ENCODE results near the gene NR1I3. TPM values are rescaled to one million over a fixed set of nuclear protein-coding genes. Genes with fewer than 3 reads are reported as not detected.

NR1I3 gene
- total RNA-seq, 1 donor from 2014 or later, result not detected

DNA sequence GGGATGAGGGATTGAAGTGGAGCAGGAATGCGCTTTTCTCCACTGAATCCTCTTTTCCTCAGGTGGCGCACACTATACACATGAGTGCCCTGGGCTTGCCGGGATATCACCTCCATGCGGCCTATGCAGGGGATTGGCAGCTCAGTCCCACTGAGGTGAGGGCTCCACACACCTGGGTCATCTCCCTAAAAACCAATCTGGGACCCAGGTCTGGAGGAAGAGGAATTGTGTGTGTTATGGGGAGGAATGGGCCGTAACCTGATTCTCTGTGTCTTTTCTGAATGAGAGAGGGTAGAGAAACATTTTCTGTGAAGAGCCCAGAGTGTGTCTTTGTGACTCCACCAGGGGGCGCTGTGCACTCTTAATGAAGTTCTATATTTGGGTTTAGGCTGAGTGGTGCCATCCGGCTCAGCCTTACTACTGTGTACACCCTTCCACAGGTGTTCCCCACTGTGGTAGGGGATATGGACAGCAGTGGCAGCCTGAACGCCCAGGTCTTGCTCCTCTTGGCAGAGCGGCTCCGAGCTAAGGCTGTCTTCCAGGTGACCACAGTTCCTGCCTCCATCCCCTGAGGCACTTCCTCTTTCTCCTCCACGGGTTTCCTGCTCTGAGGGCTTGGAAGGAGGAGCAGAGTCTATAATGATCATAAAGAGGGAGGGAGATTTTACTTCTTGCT lies 10.7 kb downstream of the NR1I3 start:
- peaks cover 29% of the 10 kb centered on the region for H3K4me1 Mint-ChIP-seq

GRCh38 chr1:161226759-161227158 lies 11.2 kb downstream of the NR1I3 start:
- Mint-ChIP-seq H3K4me1 (peaks cover 29% of the 10 kb centered on the region), H3K27me3 (peaks cover 21% of the 10 kb centered on the region), H3K4me3 (peak overlapping the region; percentile 99), H3K27ac (peak overlapping the region; percentile 12), H3K36me3 (ENCODE audit: low read depth) (peaks cover 32% of the 10 kb centered on the region), H3K9me3 (no peaks in the 10 kb centered on the region)
- ChIA-PET CTCF (interaction anchor here (0.9 to 3.4 kb wide), 10 partner anchors 17 to 155 kb away, joined by 3 to 27 read pairs (median 9); partner anchors contain the start of genes CFAP126, NDUFS2 and SDHC), POLR2A (interaction anchor here (1.3 to 3.2 kb wide), 6 partner anchors 24 to 163 kb away, joined by 5 to 43 read pairs (median 14); partner anchors contain the start of genes DEDD, NDUFS2 and SDHC)
- ATAC-seq (ENCODE audit: low read depth) (no peak), DNase-seq (no peak)
- TF ChIP-seq, protein P1, sequence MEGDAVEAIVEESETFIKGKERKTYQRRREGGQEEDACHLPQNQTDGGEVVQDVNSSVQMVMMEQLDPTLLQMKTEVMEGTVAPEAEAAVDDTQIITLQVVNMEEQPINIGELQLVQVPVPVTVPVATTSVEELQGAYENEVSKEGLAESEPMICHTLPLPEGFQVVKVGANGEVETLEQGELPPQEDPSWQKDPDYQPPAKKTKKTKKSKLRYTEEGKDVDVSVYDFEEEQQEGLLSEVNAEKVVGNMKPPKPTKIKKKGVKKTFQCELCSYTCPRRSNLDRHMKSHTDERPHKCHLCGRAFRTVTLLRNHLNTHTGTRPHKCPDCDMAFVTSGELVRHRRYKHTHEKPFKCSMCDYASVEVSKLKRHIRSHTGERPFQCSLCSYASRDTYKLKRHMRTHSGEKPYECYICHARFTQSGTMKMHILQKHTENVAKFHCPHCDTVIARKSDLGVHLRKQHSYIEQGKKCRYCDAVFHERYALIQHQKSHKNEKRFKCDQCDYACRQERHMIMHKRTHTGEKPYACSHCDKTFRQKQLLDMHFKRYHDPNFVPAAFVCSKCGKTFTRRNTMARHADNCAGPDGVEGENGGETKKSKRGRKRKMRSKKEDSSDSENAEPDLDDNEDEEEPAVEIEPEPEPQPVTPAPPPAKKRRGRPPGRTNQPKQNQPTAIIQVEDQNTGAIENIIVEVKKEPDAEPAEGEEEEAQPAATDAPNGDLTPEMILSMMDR (IDR thresholded peaks at IDR 0.05), result no peak
- intact Hi-C loops (cut with micrococcal nuclease), result loop anchor here (1.0 kb wide), 3 partner anchors 65 to 156 kb away; partner anchors contain the start of gene CFAP126

More for the DNA sequence above, 10.7 kb downstream of the NR1I3 start:
- Mint-ChIP-seq H3K27ac (peak overlapping the region; percentile 42), H3K36me3 (ENCODE audit: low read depth) (peaks cover 32% of the 10 kb centered on the region), H3K27me3 (peaks cover 15% of the 10 kb centered on the region), H3K9me3 (no peaks in the 10 kb centered on the region), H3K4me3 (peak overlapping the region; percentile 99)
- peak; percentile 23 for ATAC-seq (ENCODE audit: low read depth)
- intact Hi-C loops (cut with micrococcal nuclease), result loop anchor here (1.0 kb wide), 3 partner anchors 64 to 155 kb away; partner anchors contain the start of gene CFAP126
- peak; percentile 70 for DNase-seq
- CTCF ChIA-PET, result interaction anchor here (0.7 to 3.4 kb wide), 10 partner anchors 17 to 154 kb away, joined by 3 to 27 read pairs (median 4); partner anchors contain the start of genes CFAP126 and NDUFS2
- POLR2A ChIA-PET, result interaction anchor here (1.3 to 3.2 kb wide), 3 partner anchors 46 to 86 kb away, joined by 5 to 26 read pairs (median 18); partner anchors contain the start of gene SDHC
- TF ChIP-seq, protein P1 (IDR thresholded peaks at IDR 0.05), result no peak

DNA sequence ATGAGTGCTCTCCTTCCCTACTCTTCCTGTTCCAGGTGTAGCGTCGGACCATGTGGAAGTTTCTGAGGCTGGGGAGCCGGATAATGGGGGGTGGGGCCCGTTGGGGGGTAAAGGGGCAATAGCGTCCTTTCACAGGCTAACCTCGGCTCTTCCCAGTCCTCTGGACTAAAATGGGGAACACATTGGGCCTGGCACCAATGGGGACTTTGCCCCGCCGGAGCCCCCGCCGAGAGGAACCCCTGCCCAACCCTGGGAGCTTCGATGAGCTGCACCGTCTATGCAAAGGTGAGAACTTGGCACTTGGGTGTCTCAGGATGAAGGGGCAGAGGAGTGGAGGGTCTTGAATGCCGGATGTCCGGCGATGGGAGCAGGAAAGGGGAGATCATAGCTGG lies 11.7 kb downstream of the NR1I3 start:
- TF ChIP-seq, protein P1 (IDR thresholded peaks at IDR 0.05), result no peak
- no peak for ATAC-seq (ENCODE audit: low read depth)
- H3K27me3 Mint-ChIP-seq, result peaks cover 22% of the 10 kb centered on the region
- no peaks in the 10 kb centered on the region for H3K9me3 Mint-ChIP-seq
- ChIA-PET CTCF (interaction anchor here (0.9 to 3.4 kb wide), 23 partner anchors 11 to 174 kb away, joined by 3 to 27 read pairs (median 8); partner anchors contain the start of genes ADAMTS4, CFAP126, NDUFS2 and PPOX), POLR2A (interaction anchor here (0.6 to 3.2 kb wide), 17 partner anchors 10 to 515 kb away, joined by 3 to 43 read pairs (median 6); partner anchors contain the start of genes ARHGAP30, B4GALT3, DEDD and NDUFS2)
- H3K4me1 Mint-ChIP-seq, result peaks cover 29% of the 10 kb centered on the region
- peak overlapping the region; percentile 99 for H3K4me3 Mint-ChIP-seq
- DNase-seq, result no peak
- peak overlapping the region; percentile 93 for H3K27ac Mint-ChIP-seq
- intact Hi-C loops (cut with micrococcal nuclease), result no loop called here
- H3K36me3 Mint-ChIP-seq (ENCODE audit: low read depth), result peaks cover 32% of the 10 kb centered on the region

- H3K27ac Mint-ChIP-seq, result peak within 1 kb of the TSS; percentile 93
- H3K27me3 Mint-ChIP-seq, result peaks cover 25% of the 10 kb centered on the region
- H3K4me1 Mint-ChIP-seq, result peaks cover 29% of the 10 kb centered on the region
- peak; percentile 65 for DNase-seq
- ChIA-PET POLR2A (interaction anchor here (0.6 to 3.2 kb wide), 24 partner anchors 10 to 516 kb away, joined by 3 to 43 read pairs (median 6); partner anchors contain the start of genes ARHGAP30, B4GALT3, DEDD and FCRLA), CTCF (interaction anchor here (0.6 to 3.4 kb wide), 25 partner anchors 10 to 177 kb away, joined by 3 to 27 read pairs (median 6); partner anchors contain the start of genes ADAMTS4, CFAP126, NDUFS2 and PPOX)
- peaks cover 29% of the 10 kb centered on the region for H3K36me3 Mint-ChIP-seq (ENCODE audit: low read depth)
- TF ChIP-seq, protein P1 (IDR thresholded peaks at IDR 0.05), result no peak
- H3K9me3 Mint-ChIP-seq, result no peaks in the 10 kb centered on the region
- intact Hi-C loops (cut with micrococcal nuclease), result loop anchor here (1.0 to 2.0 kb wide), 8 partner anchors 15 to 89 kb away; partner anchors contain the start of genes B4GALT3, NDUFS2, SDHC and USP21
- H3K4me3 Mint-ChIP-seq, result peak within 1 kb of the TSS; percentile 99
- peak; percentile 95 for ATAC-seq (ENCODE audit: low read depth)
Measured at GRCh38 chr1:161225534-161226319, 12.3 kb downstream of the NR1I3 start, which contains the start of gene TOMM40L. TOMM40L (plus strand) TSS chr1:161226060; CDS start chr1:161226490, 430 bp downstream.

Measured in activated B cell treated with CpG ODN at 0.5 μM for 24 hours (primary cell).